OCI-LY1 (cell line): ENCODE data around the gene NR5A1.

Experiments used
- EZH2 ChIP-seq: fragments of 200-600 bp; sonication (generic), shearing (Covaris generic); IDR thresholded peaks from 2 replicates; pipeline ENCODE4 v1.8.0; 2017; ENCODE audit warnings: borderline replicate concordance, mixed run types, mild to moderate bottlenecking, antibody characterized with exemption, low read length, moderate library complexity, mixed read lengths
- TF ChIP-seq, protein P1 (sequence below): fragments of 200-600 bp; sonication (generic), shearing (Covaris generic); IDR thresholded peaks from 2 replicates; pipeline ENCODE4 v1.5.1; 2017; ENCODE audit warnings: mild to moderate bottlenecking, antibody characterized with exemption, low read length, moderate library complexity, mixed read lengths

DNA sequence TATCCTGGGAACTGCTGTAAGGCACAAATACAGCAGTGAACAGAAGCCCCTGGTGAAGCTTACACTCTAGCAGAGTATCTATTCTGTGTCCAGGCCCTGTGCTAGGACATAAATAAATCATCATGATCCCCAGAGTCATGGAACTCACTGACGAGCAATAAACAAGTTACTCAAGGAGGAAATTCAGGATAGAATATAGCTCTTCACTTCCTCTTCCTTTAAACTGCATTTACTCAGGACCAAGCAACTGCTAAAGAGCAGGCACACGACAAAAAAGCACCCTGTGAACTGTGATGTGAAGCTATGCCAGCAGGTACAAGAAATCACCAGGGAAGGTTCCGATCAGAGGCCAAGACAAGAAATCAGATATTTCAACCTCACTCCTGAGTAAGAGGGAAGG lies 47.8 kb upstream of the NR5A1 start:
- TF ChIP-seq, protein P1, sequence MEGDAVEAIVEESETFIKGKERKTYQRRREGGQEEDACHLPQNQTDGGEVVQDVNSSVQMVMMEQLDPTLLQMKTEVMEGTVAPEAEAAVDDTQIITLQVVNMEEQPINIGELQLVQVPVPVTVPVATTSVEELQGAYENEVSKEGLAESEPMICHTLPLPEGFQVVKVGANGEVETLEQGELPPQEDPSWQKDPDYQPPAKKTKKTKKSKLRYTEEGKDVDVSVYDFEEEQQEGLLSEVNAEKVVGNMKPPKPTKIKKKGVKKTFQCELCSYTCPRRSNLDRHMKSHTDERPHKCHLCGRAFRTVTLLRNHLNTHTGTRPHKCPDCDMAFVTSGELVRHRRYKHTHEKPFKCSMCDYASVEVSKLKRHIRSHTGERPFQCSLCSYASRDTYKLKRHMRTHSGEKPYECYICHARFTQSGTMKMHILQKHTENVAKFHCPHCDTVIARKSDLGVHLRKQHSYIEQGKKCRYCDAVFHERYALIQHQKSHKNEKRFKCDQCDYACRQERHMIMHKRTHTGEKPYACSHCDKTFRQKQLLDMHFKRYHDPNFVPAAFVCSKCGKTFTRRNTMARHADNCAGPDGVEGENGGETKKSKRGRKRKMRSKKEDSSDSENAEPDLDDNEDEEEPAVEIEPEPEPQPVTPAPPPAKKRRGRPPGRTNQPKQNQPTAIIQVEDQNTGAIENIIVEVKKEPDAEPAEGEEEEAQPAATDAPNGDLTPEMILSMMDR = no peak
- TF ChIP-seq EZH2 = no peak
